C4-2B (cell line): ENCODE data around the gene GMDS.

Experiments used
- ZFX ChIP-seq: fragments of 450-650 bp; IDR thresholded peaks from 2 replicates; pipeline ENCODE4 v1.6.1; 2017
- TF ChIP-seq, protein P1 (sequence below): fragments of 450-650 bp; conservative IDR thresholded peaks from 2 replicates; pipeline ENCODE4 v1.5.1; 2017; ENCODE audit warnings: mild to moderate bottlenecking

DNA sequence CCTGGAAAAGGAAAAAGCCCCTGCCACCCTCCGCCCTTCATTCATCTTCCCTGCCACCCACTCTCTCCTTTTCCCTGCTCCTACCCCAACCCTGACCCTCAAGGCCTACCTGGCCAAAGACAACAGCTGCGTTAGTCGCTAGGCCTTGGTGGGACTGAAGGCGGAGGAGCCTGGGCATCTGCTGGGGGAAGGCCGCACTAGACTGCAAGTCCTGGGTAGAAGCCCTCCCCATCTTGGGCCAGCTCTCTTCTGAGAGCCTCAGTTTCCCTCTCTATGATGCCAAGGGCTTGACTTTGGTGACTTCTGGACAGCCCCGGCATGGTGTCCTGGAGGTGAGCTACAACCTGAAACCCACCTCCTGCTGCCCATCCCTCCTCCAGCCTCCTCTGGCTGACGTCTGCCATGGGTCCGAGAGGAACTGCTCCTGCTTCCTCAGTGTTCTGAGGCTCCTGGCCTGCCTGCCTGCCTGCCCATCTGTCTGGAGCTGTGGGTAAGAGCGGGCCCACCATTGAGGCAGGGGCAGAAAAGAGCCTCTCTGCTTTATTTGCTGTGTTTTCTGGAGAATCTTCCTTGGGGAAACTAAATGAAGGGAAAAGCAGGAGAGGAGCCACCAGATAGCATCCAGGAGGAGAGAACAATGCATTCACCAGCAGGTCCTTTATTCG lies 643.2 kb downstream of the GMDS start:
- TF ChIP-seq, protein P1, sequence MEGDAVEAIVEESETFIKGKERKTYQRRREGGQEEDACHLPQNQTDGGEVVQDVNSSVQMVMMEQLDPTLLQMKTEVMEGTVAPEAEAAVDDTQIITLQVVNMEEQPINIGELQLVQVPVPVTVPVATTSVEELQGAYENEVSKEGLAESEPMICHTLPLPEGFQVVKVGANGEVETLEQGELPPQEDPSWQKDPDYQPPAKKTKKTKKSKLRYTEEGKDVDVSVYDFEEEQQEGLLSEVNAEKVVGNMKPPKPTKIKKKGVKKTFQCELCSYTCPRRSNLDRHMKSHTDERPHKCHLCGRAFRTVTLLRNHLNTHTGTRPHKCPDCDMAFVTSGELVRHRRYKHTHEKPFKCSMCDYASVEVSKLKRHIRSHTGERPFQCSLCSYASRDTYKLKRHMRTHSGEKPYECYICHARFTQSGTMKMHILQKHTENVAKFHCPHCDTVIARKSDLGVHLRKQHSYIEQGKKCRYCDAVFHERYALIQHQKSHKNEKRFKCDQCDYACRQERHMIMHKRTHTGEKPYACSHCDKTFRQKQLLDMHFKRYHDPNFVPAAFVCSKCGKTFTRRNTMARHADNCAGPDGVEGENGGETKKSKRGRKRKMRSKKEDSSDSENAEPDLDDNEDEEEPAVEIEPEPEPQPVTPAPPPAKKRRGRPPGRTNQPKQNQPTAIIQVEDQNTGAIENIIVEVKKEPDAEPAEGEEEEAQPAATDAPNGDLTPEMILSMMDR, result no peak
- no peak for TF ChIP-seq ZFX
